Measurements from ENCODE around the gene SDHB. TPM values are rescaled to one million over a fixed set of nuclear protein-coding genes. Genes with fewer than 3 reads are reported as not detected.

Gene SDHB
- total and polyA plus RNA-seq, 2 of the 8 experiments (the other 6 are each of a cell fraction or from before 2014, with no cell fraction given) = 84.0 to 98.7 TPM

- TF ChIP-seq GABPA (IDR thresholded peaks at IDR 0.05; ENCODE audit: borderline replicate concordance, insufficient read depth, low read length) = no peak
- no peak for TF ChIP-seq E2F6 (IDR thresholded peaks at IDR 0.05)
- TF ChIP-seq HDAC2 (IDR thresholded peaks at IDR 0.05; ENCODE audit: borderline replicate concordance in 1 of 2, low read depth in 2 of 2, low read length in 2 of 2) = no peak
Observed at GRCh38 chr1:17093822-17094393, 40.1 kb upstream of the SDHB start (continued).
